Natural killer cell (primary cell): ENCODE results near the gene BCL11B. TPM values are rescaled to one million over a fixed set of nuclear protein-coding genes. Genes with fewer than 3 reads are reported as not detected.

Experiments
- ATAC-seq, 3 donors: fragments of 150-1000 bp in 2 of 3; fragments of 200-7000 bp in 1 of 3; cut with Tn5 transposase; 1 replicate in 1 of 3; 2 replicates in 2 of 3; pipeline ENCODE4 v1.10.0; 2021; ENCODE audit warnings: mild to moderate bottlenecking in 2 of 3, moderate library complexity in 2 of 3
- DNase-seq, 2 donors: peaks; one replicate each; pipeline versions ENCODE4 v3.0.0 to v3.0.0-alpha.2; 2013 to 2021; ENCODE audit warnings: mixed read lengths in 1 of 2
- H3K27ac ChIP-seq: one replicate; pipeline ENCODE4 v1.5.1; 2013; ENCODE audit warnings: mild to moderate bottlenecking, low read length
- H3K27me3 ChIP-seq: one replicate; pipeline ENCODE4 v1.6.1; 2013; ENCODE audit warnings: low read length; ENCODE audit not compliant: control insufficient read depth, insufficient read depth
- H3K36me3 ChIP-seq: one replicate; pipeline ENCODE4 v1.6.1; 2013; ENCODE audit warnings: low read length; ENCODE audit not compliant: control insufficient read depth, insufficient read depth
- H3K4me1 ChIP-seq: one replicate; pipeline ENCODE4 v1.6.1; 2013; ENCODE audit warnings: low read length; ENCODE audit not compliant: control insufficient read depth, insufficient read depth
- H3K4me3 ChIP-seq: one replicate; pipeline ENCODE4 v1.5.1; 2013; ENCODE audit warnings: low read length
- H3K9me3 ChIP-seq: one replicate; pipeline ENCODE4 v1.6.1; 2013; ENCODE audit warnings: low read length; ENCODE audit not compliant: control insufficient read depth, insufficient read depth
- H3K27ac Mint-ChIP-seq, 2 donors: one replicate each; pipeline ENCODE4 v1.8.0; 2022; ENCODE audit warnings: mild to moderate bottlenecking in 2 of 2, mixed read lengths in 2 of 2, moderate library complexity in 1 of 2
- H3K27me3 Mint-ChIP-seq, 2 donors: one replicate each; pipeline ENCODE4 v1.8.0; 2022; ENCODE audit warnings: low read depth in 2 of 2, mixed read lengths in 2 of 2
- H3K36me3 Mint-ChIP-seq: one replicate; pipeline ENCODE4 v1.8.0; 2022; ENCODE audit warnings: mixed read lengths
- H3K4me1 Mint-ChIP-seq, 2 donors: one replicate each; pipeline ENCODE4 v1.8.0; 2022; ENCODE audit warnings: mixed read lengths in 2 of 2
- H3K4me3 Mint-ChIP-seq: one replicate; pipeline ENCODE4 v1.8.0; 2022; ENCODE audit warnings: mild to moderate bottlenecking, moderate library complexity, mixed read lengths
- H3K9me3 Mint-ChIP-seq, 2 donors: one replicate each; pipeline ENCODE4 v1.8.0; 2022; ENCODE audit warnings: mixed read lengths in 2 of 2
- WGBS: methylation state at CpG from one replicate; pipeline ENCODE4 v1.1.7; 2013; ENCODE audit warnings: missing lambda C conversion rate; ENCODE audit not compliant: insufficient coverage; 5-methylcytosine and 5-hydroxymethylcytosine counted together
- intact Hi-C: fragments of 100-400 bp; cut with micrococcal nuclease; formaldehyde crosslinking; loops from one replicate; pipeline ENCODE4 v1.14.2; 2022
- total RNA-seq, 4 donors: library from RNA; stranded (reverse); fragments of 120-200 nt in 1 of 4; gene quantifications; one replicate each; pipeline versions ENCODE4 v1.2.3 to v1.2.4, GENCODE V29; 2013 to 2022
- TF ChIP-seq, protein P1 (sequence below): fragments of 200-600 bp; IDR thresholded peaks from one replicate; pipeline ENCODE4 v1.8.0; 2022; ENCODE audit warnings: antibody characterized with exemption

Gene BCL11B
- total RNA-seq, 3 donors from 2014 or later (not counting 1 experiment from before 2014, with no cell fraction given) = 43.5 to 61.5 (median 56.2) TPM

DNA sequence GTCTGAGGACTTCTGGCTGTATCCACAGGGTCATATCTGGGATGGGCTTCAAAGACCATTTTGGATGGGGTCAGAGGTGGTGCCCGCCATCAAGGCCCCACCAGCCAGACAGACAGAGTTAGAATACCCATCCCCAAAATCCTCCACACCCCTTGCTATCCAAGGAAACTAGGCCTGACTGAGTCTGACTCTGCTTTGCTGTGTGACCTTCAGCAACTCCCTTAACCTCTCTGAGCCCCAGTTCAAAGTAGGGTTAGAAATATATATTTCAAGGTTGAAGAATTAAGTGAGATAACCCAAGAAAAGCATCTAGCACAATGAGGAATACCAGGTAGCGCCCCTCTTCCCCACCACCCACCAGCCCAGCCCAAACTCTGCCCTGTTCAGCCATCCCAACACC is 20.3 kb downstream of the BCL11B start:
- no peak for DNase-seq
- WGBS = 89% methylated on average over 2 of the region's 2 CpGs
- TF ChIP-seq, protein P1, sequence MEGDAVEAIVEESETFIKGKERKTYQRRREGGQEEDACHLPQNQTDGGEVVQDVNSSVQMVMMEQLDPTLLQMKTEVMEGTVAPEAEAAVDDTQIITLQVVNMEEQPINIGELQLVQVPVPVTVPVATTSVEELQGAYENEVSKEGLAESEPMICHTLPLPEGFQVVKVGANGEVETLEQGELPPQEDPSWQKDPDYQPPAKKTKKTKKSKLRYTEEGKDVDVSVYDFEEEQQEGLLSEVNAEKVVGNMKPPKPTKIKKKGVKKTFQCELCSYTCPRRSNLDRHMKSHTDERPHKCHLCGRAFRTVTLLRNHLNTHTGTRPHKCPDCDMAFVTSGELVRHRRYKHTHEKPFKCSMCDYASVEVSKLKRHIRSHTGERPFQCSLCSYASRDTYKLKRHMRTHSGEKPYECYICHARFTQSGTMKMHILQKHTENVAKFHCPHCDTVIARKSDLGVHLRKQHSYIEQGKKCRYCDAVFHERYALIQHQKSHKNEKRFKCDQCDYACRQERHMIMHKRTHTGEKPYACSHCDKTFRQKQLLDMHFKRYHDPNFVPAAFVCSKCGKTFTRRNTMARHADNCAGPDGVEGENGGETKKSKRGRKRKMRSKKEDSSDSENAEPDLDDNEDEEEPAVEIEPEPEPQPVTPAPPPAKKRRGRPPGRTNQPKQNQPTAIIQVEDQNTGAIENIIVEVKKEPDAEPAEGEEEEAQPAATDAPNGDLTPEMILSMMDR = no peak
- Mint-ChIP-seq H3K9me3 (no peaks in the 10 kb centered on the region), H3K36me3 (no peaks in the 10 kb centered on the region), H3K4me3 (no peak overlapping the region), H3K4me1 (peaks cover 70 to 75% of the 10 kb centered on the region in 2 donors), H3K27me3 (no peaks in the 10 kb centered on the region), H3K27ac (peak overlapping the region; percentile 62 to 69)
- intact Hi-C loops = no loop called here
- H3K4me3 ChIP-seq = no peak overlapping the region
- peaks cover 91% of the 10 kb centered on the region for H3K4me1 ChIP-seq
- no peak for ATAC-seq
- peaks cover 25% of the 10 kb centered on the region for H3K36me3 ChIP-seq
- H3K27me3 ChIP-seq = no peaks in the 10 kb centered on the region
- H3K9me3 ChIP-seq = no peaks in the 10 kb centered on the region
- peak overlapping the region; percentile 11 for H3K27ac ChIP-seq

DNA sequence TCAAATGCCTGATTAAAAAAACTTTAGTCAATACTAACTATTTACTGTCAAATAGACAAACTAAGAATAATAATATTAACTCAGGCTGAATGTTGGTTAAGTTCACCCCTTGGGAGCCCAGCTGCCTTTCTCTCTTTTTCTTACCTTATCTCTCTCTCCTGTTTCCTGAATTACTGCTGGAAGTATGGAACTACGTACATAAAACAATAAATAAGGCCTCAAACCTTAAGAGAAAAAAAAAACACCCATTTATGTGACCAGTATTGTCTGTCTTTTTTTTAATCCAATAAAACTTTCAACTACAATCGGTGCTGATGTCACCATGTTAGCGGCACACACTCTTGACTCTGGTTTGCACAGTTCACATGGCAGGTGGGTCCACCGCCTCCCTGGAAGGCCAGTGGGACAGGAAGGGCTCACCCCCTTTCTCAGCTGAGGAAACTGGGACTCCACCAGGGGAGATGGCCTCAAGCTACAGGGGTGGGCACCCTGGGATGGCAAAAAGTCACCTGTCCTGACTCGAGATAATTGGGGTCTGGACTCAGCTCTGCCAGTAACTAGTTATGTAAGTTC is 21.3 kb downstream of the BCL11B start:
- WGBS = 81% methylated on average over 5 of the region's 5 CpGs
- TF ChIP-seq, protein P1 = no peak
- Histone ChIP-seq H3K9me3 (no peaks in the 10 kb centered on the region), H3K27me3 (no peaks in the 10 kb centered on the region), H3K27ac (peak overlapping the region; percentile 43), H3K36me3 (peaks cover 19% of the 10 kb centered on the region), H3K4me1 (peaks cover 90% of the 10 kb centered on the region), H3K4me3 (no peak overlapping the region)
- H3K4me1 Mint-ChIP-seq = peaks cover 66 to 70% of the 10 kb centered on the region in 2 donors
- DNase-seq = peak in 1 of 2 donors; percentile 73
- no peaks in the 10 kb centered on the region for H3K9me3 Mint-ChIP-seq
- peak overlapping the region; percentile 25 for H3K4me3 Mint-ChIP-seq
- intact Hi-C loops = no loop called here
- ATAC-seq = no peak
- H3K27ac Mint-ChIP-seq = peak overlapping the region; percentile 62 to 69
- no peaks in the 10 kb centered on the region for H3K36me3 Mint-ChIP-seq
- no peaks in the 10 kb centered on the region for H3K27me3 Mint-ChIP-seq

DNA sequence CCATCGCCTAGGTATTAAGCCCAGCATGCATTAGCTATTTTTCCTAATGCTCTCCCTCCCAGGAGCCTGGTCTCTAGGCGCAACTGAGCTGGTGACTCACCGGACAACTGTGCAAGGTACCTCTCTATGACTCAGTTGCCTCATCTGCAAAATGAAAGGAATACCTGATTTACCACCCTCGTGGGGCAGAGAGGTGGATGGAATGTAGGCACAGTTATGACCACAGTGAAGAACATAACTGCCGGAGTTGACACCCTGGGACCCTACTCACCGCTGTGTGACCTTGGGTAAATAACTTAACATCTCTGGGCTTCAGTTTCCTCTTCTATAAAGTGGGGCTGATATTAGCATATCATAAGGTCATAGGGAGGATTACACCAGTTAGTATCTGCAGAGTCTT is 22.6 kb downstream of the BCL11B start:
- ATAC-seq (no peak), DNase-seq (peak in 1 of 2 donors; percentile 56)
- H3K27ac ChIP-seq = peak overlapping the region; percentile 43
- Mint-ChIP-seq H3K4me3 (no peak overlapping the region), H3K9me3 (no peaks in the 10 kb centered on the region), H3K27ac (peak overlapping the region; percentile 69 to 75), H3K4me1 (peaks cover 73 to 77% of the 10 kb centered on the region in 2 donors), H3K27me3 (no peaks in the 10 kb centered on the region), H3K36me3 (no peaks in the 10 kb centered on the region)
- no peaks in the 10 kb centered on the region for H3K27me3 ChIP-seq
- TF ChIP-seq, protein P1 = no peak
- H3K9me3 ChIP-seq = no peaks in the 10 kb centered on the region
- WGBS = 80% methylated on average over 6 of the region's 6 CpGs
- intact Hi-C loops = no loop called here
- no peak overlapping the region for H3K4me3 ChIP-seq
- H3K4me1 ChIP-seq = peaks cover 88% of the 10 kb centered on the region
- H3K36me3 ChIP-seq = peaks cover 14% of the 10 kb centered on the region

DNA sequence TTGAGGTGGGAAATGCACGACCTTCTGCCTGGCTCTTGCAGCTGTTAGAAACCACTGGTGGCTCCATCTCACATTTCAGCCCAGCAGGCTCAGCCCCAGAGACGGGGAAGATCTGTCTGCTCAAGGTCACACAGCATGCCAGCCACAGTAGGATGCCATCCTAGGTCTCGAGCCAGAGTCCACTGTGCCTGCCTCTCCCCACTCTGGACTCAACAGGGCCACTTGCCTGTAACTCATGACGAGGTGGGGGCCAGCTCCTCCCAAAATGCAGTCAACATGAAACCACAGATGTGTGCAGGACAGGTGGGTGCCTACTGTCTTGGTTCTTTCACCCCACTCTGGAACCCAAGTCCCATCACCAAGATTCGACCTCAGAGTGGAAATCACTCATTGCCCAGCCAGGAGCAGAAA is 23.2 kb downstream of the BCL11B start:
- H3K27ac ChIP-seq = peak overlapping the region; percentile 43

More for the DNA sequence above, 23.2 kb downstream of the BCL11B start:
- Mint-ChIP-seq H3K27me3 (no peaks in the 10 kb centered on the region), H3K9me3 (no peaks in the 10 kb centered on the region), H3K27ac (peak overlapping the region; percentile 69 to 75), H3K36me3 (no peaks in the 10 kb centered on the region), H3K4me1 (peaks cover 73 to 77% of the 10 kb centered on the region in 2 donors), H3K4me3 (peak overlapping the region; percentile 52)
- DNase-seq = peak in 1 of 2 donors; percentile 56
- TF ChIP-seq, protein P1 = no peak
- H3K4me1 ChIP-seq = peaks cover 84% of the 10 kb centered on the region
- H3K4me3 ChIP-seq = no peak overlapping the region
- H3K36me3 ChIP-seq = peaks cover 14% of the 10 kb centered on the region
- ATAC-seq = no peak
- intact Hi-C loops = no loop called here
- WGBS = 52% methylated on average over 5 of the region's 5 CpGs
- no peaks in the 10 kb centered on the region for H3K27me3 ChIP-seq
- no peaks in the 10 kb centered on the region for H3K9me3 ChIP-seq
